Nephron (organoid): ENCODE measurements around the gene MROH2A.

ENCODE experiments used
- H3K27ac Mint-ChIP-seq, 3 experiments: 2 replicates each; pipeline ENCODE4 v1.8.0; 2020; ENCODE audit warnings: mixed read lengths in 3 of 3, mild to moderate bottlenecking in 2 of 3, moderate library complexity in 1 of 3
- H3K27me3 Mint-ChIP-seq: 2 replicates; pipeline ENCODE4 v1.8.0; 2021; ENCODE audit warnings: low read depth, mild to moderate bottlenecking, moderate library complexity, mixed read lengths
- H3K36me3 Mint-ChIP-seq: 2 replicates; pipeline ENCODE4 v1.8.0; 2020; ENCODE audit warnings: low read depth, mixed read lengths
- H3K4me1 Mint-ChIP-seq: 2 replicates; pipeline ENCODE4 v1.8.0; 2020; ENCODE audit warnings: mixed read lengths
- H3K4me3 Mint-ChIP-seq, 3 experiments: 2 replicates each; pipeline ENCODE4 v1.8.0; 2020; ENCODE audit warnings: mild to moderate bottlenecking in 3 of 3, mixed read lengths in 3 of 3, moderate library complexity in 2 of 3
- H3K9me3 Mint-ChIP-seq: 2 replicates; pipeline ENCODE4 v1.8.0; 2020; ENCODE audit warnings: mixed read lengths
- CTCF ChIP-seq, 3 experiments: fragments of 200-600 bp; sonication (generic); IDR thresholded peaks; one replicate each; pipeline ENCODE4 v1.5.0; 2021; ENCODE audit warnings: antibody characterized with exemption in 3 of 3; ENCODE audit not compliant: unreplicated experiment in 3 of 3

MROH2A gene

GRCh38 chr2:233802132-233802815 is 24.1 kb downstream of the MROH2A start:
- Mint-ChIP-seq H3K27ac (no peak overlapping the region), H3K4me3 (no peak overlapping the region), H3K4me1 (no peaks in the 10 kb centered on the region), H3K9me3 (peaks cover 4% of the 10 kb centered on the region), H3K27me3 (peaks cover 17% of the 10 kb centered on the region), H3K36me3 (no peaks in the 10 kb centered on the region)
- no peak for TF ChIP-seq CTCF (IDR thresholded peaks at IDR 0.05; ENCODE audit: unreplicated experiment in 3 of 3)

GRCh38 chr2:233803292-233803911 is 25.3 kb downstream of the MROH2A start:
- H3K4me1 Mint-ChIP-seq: no peaks in the 10 kb centered on the region
- H3K9me3 Mint-ChIP-seq: peaks cover 4% of the 10 kb centered on the region
- no peak for TF ChIP-seq CTCF (IDR thresholded peaks at IDR 0.05; ENCODE audit: unreplicated experiment in 3 of 3)
- no peak overlapping the region for H3K27ac Mint-ChIP-seq
- H3K36me3 Mint-ChIP-seq: no peaks in the 10 kb centered on the region
- no peak overlapping the region for H3K4me3 Mint-ChIP-seq
- H3K27me3 Mint-ChIP-seq: peaks cover 23% of the 10 kb centered on the region

GRCh38 chr2:233803994-233804393 is 25.9 kb downstream of the MROH2A start:
- H3K4me3 Mint-ChIP-seq: no peak overlapping the region
- H3K36me3 Mint-ChIP-seq: no peaks in the 10 kb centered on the region
- no peak overlapping the region for H3K27ac Mint-ChIP-seq
- no peaks in the 10 kb centered on the region for H3K4me1 Mint-ChIP-seq
- peaks cover 4% of the 10 kb centered on the region for H3K9me3 Mint-ChIP-seq
- peaks cover 20% of the 10 kb centered on the region for H3K27me3 Mint-ChIP-seq
- no peak for TF ChIP-seq CTCF (IDR thresholded peaks at IDR 0.05; ENCODE audit: unreplicated experiment in 3 of 3)

- peaks cover 33% of the 10 kb centered on the region for H3K27me3 Mint-ChIP-seq
- no peak for TF ChIP-seq CTCF (IDR thresholded peaks at IDR 0.05; ENCODE audit: unreplicated experiment in 3 of 3)
- H3K9me3 Mint-ChIP-seq: no peaks in the 10 kb centered on the region
- H3K27ac Mint-ChIP-seq: no peak overlapping the region
- H3K36me3 Mint-ChIP-seq: no peaks in the 10 kb centered on the region
- H3K4me3 Mint-ChIP-seq: no peak overlapping the region
- H3K4me1 Mint-ChIP-seq: no peaks in the 10 kb centered on the region
Observed at GRCh38 chr2:233807215-233807865, 29.2 kb downstream of the MROH2A start.

- H3K27ac Mint-ChIP-seq: no peak overlapping the region
- H3K4me1 Mint-ChIP-seq: no peaks in the 10 kb centered on the region
- no peaks in the 10 kb centered on the region for H3K36me3 Mint-ChIP-seq
- H3K27me3 Mint-ChIP-seq: peaks cover 25% of the 10 kb centered on the region
- no peak overlapping the region for H3K4me3 Mint-ChIP-seq
- no peak for TF ChIP-seq CTCF (IDR thresholded peaks at IDR 0.05; ENCODE audit: unreplicated experiment in 3 of 3)
- H3K9me3 Mint-ChIP-seq: no peaks in the 10 kb centered on the region
Observed at GRCh38 chr2:233807966-233808935, 30.1 kb downstream of the MROH2A start.
